DOHH2 (cell line): ENCODE data around the gene SMURF1.

Experiments
- H3F3A ChIP-seq: fragments of 200-600 bp; sonication (generic), shearing (Covaris generic); 2 replicates; pipeline ENCODE4 v1.6.0; 2016; ENCODE audit warnings: antibody characterized with exemption, mild to moderate bottlenecking; ENCODE audit not compliant: control insufficient read depth, insufficient read depth
- H3K27ac ChIP-seq: fragments of 200-600 bp; sonication (generic); 2 replicates; pipeline ENCODE4 v1.5.1; 2014; ENCODE audit warnings: low read depth, mild to moderate bottlenecking, low read length, moderate library complexity
- H3K27me3 ChIP-seq: fragments of 200-600 bp; sonication (generic); 2 replicates; pipeline ENCODE4 v1.6.1; 2014; ENCODE audit warnings: mild to moderate bottlenecking, low read length, mixed read lengths; ENCODE audit not compliant: control insufficient read depth
- H3K36me3 ChIP-seq: fragments of 200-600 bp; sonication (generic); 2 replicates; pipeline ENCODE4 v1.6.1; 2014; ENCODE audit warnings: mild to moderate bottlenecking, low read length, moderate library complexity, mixed read lengths; ENCODE audit not compliant: control insufficient read depth
- H3K4me1 ChIP-seq: fragments of 200-600 bp; sonication (generic); 2 replicates; pipeline ENCODE4 v1.6.1; 2014; ENCODE audit warnings: mild to moderate bottlenecking, low read length, mixed read lengths; ENCODE audit not compliant: control insufficient read depth
- H3K4me2 ChIP-seq: fragments of 200-600 bp; sonication (generic); 2 replicates; pipeline ENCODE4 v1.6.0; 2014; ENCODE audit warnings: mild to moderate bottlenecking, low read length, moderate library complexity
- H3K4me3 ChIP-seq: fragments of 200-600 bp; sonication (generic); 2 replicates; pipeline ENCODE4 v1.5.1; 2014; ENCODE audit warnings: mild to moderate bottlenecking, low read length, mixed read lengths
- H3K79me2 ChIP-seq: fragments of 200-600 bp; sonication (generic); 2 replicates; pipeline ENCODE4 v1.6.1; 2014; ENCODE audit warnings: mild to moderate bottlenecking, low read length, mixed read lengths; ENCODE audit not compliant: control insufficient read depth
- H3K9me2 ChIP-seq: fragments of 200-600 bp; sonication (generic); replicated peaks from 2 replicates; pipeline ENCODE4 v1.6.1; 2014; ENCODE audit warnings: mild to moderate bottlenecking, low read length, mixed read lengths; ENCODE audit not compliant: control insufficient read depth
- H3K9me3 ChIP-seq: fragments of 200-600 bp; sonication (generic); 2 replicates; pipeline ENCODE4 v1.6.1; 2014; ENCODE audit warnings: antibody characterized with exemption, low read length, mixed read lengths; ENCODE audit not compliant: control insufficient read depth, insufficient read depth
- H4K20me1 ChIP-seq: fragments of 200-600 bp; sonication (generic); 2 replicates; pipeline ENCODE4 v1.6.0; 2014; ENCODE audit warnings: low read depth, mild to moderate bottlenecking, antibody characterized with exemption, low read length, moderate library complexity; ENCODE audit not compliant: control insufficient read depth, insufficient read depth
- EZH2phosphoT487 ChIP-seq: fragments of 200-600 bp; sonication (generic); IDR thresholded peaks from 2 replicates; pipeline ENCODE4 v1.6.1; 2017; ENCODE audit warnings: borderline replicate concordance, mild to moderate bottlenecking, antibody characterized with exemption, low read length, moderate library complexity, mixed read lengths
- TF ChIP-seq, protein P1 (sequence below): fragments of 200-600 bp; sonication (generic); IDR thresholded peaks from one replicate; pipeline ENCODE4 v1.5.1; 2014; ENCODE audit warnings: antibody characterized with exemption, mild to moderate bottlenecking, low read depth, low read length; ENCODE audit not compliant: poor library complexity, severe bottlenecking

The SMURF1 gene

GRCh38 chr7:99004781-99005500 lies 139.0 kb downstream of the SMURF1 start:
- no peaks in the 10 kb centered on the region for H3F3A ChIP-seq
- H3K4me3 ChIP-seq, result no peak overlapping the region
- no peaks in the 10 kb centered on the region for H3K9me3 ChIP-seq
- H3K4me1 ChIP-seq, result 0 out of 2 replicates have a peak, but pooled peaks cover 7% of the 10 kb centered on the region
- H3K4me2 ChIP-seq, result no peak overlapping the region
- no peak overlapping the region for H3K27ac ChIP-seq
- H3K79me2 ChIP-seq, result no peaks in the 10 kb centered on the region
- no peaks in the 10 kb centered on the region for H3K9me2 ChIP-seq
- H3K27me3 ChIP-seq, result no peaks in the 10 kb centered on the region
- H3K36me3 ChIP-seq, result peaks cover 80% of the 10 kb centered on the region
- TF ChIP-seq, protein P1, sequence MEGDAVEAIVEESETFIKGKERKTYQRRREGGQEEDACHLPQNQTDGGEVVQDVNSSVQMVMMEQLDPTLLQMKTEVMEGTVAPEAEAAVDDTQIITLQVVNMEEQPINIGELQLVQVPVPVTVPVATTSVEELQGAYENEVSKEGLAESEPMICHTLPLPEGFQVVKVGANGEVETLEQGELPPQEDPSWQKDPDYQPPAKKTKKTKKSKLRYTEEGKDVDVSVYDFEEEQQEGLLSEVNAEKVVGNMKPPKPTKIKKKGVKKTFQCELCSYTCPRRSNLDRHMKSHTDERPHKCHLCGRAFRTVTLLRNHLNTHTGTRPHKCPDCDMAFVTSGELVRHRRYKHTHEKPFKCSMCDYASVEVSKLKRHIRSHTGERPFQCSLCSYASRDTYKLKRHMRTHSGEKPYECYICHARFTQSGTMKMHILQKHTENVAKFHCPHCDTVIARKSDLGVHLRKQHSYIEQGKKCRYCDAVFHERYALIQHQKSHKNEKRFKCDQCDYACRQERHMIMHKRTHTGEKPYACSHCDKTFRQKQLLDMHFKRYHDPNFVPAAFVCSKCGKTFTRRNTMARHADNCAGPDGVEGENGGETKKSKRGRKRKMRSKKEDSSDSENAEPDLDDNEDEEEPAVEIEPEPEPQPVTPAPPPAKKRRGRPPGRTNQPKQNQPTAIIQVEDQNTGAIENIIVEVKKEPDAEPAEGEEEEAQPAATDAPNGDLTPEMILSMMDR, result no peak
- no peak for TF ChIP-seq EZH2phosphoT487
- no peaks in the 10 kb centered on the region for H4K20me1 ChIP-seq

DNA sequence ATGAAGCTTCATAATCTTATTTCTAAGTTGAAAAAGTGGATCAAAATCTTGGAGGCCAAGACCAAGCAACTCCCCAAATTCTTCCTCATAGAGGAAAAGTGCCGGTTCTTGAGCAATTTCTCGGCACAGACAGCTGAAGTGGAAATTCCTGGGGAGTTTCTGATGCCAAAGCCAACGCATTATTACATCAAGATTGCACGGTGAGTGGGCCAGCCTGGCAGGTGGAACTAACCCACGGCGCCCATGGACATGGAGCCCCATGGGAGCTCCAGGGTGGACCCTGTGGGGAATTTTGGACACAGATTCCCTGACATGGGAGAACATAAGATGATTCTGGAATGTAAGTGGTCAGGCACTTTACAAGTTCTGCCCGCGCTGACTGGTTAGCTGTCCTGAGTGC lies 139.7 kb downstream of the SMURF1 start:
- TF ChIP-seq, protein P1, result no peak
- no peak for TF ChIP-seq EZH2phosphoT487
- Histone ChIP-seq H3K9me2 (no peaks in the 10 kb centered on the region), H3K4me1 (0 out of 2 replicates have a peak, but pooled peaks cover 7% of the 10 kb centered on the region), H3K9me3 (no peaks in the 10 kb centered on the region), H3K27me3 (no peaks in the 10 kb centered on the region), H3K79me2 (no peaks in the 10 kb centered on the region), H4K20me1 (no peaks in the 10 kb centered on the region), H3K4me3 (no peak overlapping the region), H3K4me2 (no peak overlapping the region), H3K27ac (no peak overlapping the region), H3K36me3 (peaks cover 81% of the 10 kb centered on the region), H3F3A (no peaks in the 10 kb centered on the region)

DNA sequence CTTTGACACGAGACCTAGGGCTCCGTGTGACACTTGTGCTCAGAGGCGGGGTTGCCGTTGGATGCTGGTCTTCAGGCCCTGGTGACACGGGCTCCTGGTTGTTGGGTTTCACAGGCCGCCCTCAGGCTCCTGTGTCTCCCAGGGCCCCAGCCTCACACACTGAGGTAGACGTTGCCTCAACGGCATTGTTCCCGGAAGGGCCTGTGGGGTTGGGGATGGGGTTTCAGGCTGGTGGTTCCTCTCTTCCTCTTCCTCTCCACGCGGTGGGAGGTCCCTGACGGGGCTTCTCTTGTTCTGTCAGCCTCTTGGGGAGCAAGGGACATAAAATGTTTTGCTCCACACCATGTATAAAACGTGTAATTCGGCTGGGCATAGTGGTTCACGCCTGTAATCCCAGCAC lies 140.5 kb downstream of the SMURF1 start:
- H3K36me3 ChIP-seq, result peaks cover 81% of the 10 kb centered on the region
- H3K79me2 ChIP-seq, result no peaks in the 10 kb centered on the region
- H3K27ac ChIP-seq, result no peak overlapping the region
- no peaks in the 10 kb centered on the region for H3K27me3 ChIP-seq
- no peak overlapping the region for H3K4me2 ChIP-seq
- H3K4me3 ChIP-seq, result no peak overlapping the region
- H3K9me3 ChIP-seq, result no peaks in the 10 kb centered on the region
- no peaks in the 10 kb centered on the region for H4K20me1 ChIP-seq
- H3F3A ChIP-seq, result no peaks in the 10 kb centered on the region
- no peaks in the 10 kb centered on the region for H3K9me2 ChIP-seq
- TF ChIP-seq, protein P1, result no peak
- no peak for TF ChIP-seq EZH2phosphoT487
- 0 out of 2 replicates have a peak, but pooled peaks cover 7% of the 10 kb centered on the region for H3K4me1 ChIP-seq
